Effector memory CD4-positive, alpha-beta T cell (primary cell): ENCODE data around the gene CLDN11.
A peak's percentile ranks its signal among the peaks of the same experiment; 100 is the strongest.

Experiments
- DNase-seq, 3 donors: peaks; one replicate each; pipeline ENCODE4 v3.0.0-alpha.2; 2020
- H3K27ac ChIP-seq: 2 replicates; pipeline ENCODE4 v1.7.0; 2013; ENCODE audit warnings: mild to moderate bottlenecking, low read length, moderate library complexity; ENCODE audit not compliant: insufficient read depth, poor library complexity, severe bottlenecking
- H3K27me3 ChIP-seq: replicated peaks from 2 replicates; pipeline ENCODE4 v1.7.0; 2013; ENCODE audit warnings: mild to moderate bottlenecking, low read length; ENCODE audit not compliant: insufficient read depth, control insufficient read depth, poor library complexity, severe bottlenecking
- H3K36me3 ChIP-seq: 2 replicates; pipeline ENCODE4 v1.7.0; 2013; ENCODE audit warnings: mild to moderate bottlenecking, low read length, moderate library complexity; ENCODE audit not compliant: control insufficient read depth, insufficient read depth
- H3K4me1 ChIP-seq: 2 replicates; pipeline ENCODE4 v1.7.0; 2013; ENCODE audit warnings: low read length, mild to moderate bottlenecking; ENCODE audit not compliant: control insufficient read depth, insufficient read depth, poor library complexity, severe bottlenecking
- H3K4me3 ChIP-seq: 2 replicates; pipeline ENCODE4 v1.7.0; 2013; ENCODE audit warnings: low read length, low read depth, mild to moderate bottlenecking; ENCODE audit not compliant: insufficient read depth, poor library complexity, severe bottlenecking
- H3K9me3 ChIP-seq: 2 replicates; pipeline ENCODE4 v1.7.0; 2013; ENCODE audit warnings: mild to moderate bottlenecking, low read length, moderate library complexity; ENCODE audit not compliant: control insufficient read depth

CLDN11 gene

DNA sequence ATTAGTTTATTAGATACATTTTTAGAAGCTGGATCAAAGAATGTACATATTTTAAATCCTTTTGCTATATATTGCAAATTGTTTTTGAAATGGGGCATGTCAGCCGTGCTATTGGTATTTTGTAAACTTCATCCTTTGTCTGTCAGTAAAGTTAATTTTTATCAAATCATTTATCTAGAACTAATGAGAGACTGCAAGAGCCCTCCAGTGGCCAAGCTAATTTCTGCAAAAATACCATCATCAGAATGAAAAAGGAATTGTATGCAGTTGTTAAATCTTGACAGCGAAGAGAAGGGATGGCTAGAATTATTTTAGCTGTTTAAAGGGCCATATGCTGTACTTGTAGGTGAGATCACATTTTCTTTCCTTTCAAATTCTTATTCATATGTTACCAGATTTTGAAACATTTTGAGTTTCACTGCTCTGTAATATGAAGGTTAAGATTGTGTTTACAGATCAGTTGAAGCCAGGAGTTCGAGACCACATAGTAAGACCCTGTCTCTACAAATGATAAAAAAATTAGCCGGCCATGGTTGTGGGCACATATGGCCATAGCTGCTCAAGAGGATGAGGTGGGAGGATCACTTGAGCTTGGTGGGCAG, 8.1 kb upstream of the CLDN11 start:
- no peaks in the 10 kb centered on the region for H3K36me3 ChIP-seq
- no peaks in the 10 kb centered on the region for H3K9me3 ChIP-seq
- no peak overlapping the region for H3K27ac ChIP-seq
- no peak for DNase-seq
- H3K4me3 ChIP-seq = no peak overlapping the region
- no peaks in the 10 kb centered on the region for H3K4me1 ChIP-seq
- H3K27me3 ChIP-seq = no peaks in the 10 kb centered on the region

DNA sequence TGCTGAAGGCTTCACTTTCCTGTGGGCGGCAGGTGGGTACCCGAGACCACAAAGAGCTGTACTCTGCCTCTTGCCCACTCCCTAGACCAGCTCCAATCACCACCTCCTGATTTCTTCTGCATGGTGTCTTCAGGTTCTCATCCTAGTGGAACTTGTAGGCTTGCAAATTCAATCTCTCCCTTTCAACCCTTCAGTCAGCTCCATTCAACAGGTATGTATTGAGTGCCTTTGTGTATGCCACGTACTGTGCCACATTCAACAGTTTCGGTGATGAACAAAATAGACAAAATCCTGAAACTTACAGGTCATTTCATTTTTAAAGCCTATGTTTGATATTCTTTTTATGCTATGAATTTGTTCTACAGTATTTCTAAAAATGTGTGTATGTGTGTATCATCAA, 5.4 kb upstream of the CLDN11 start:
- DNase-seq = no peak
- Histone ChIP-seq H3K36me3 (no peaks in the 10 kb centered on the region), H3K9me3 (no peaks in the 10 kb centered on the region), H3K4me3 (no peak overlapping the region), H3K27ac (no peak overlapping the region), H3K4me1 (peaks cover under 1% of the 10 kb centered on the region), H3K27me3 (peaks cover 2% of the 10 kb centered on the region)

DNA sequence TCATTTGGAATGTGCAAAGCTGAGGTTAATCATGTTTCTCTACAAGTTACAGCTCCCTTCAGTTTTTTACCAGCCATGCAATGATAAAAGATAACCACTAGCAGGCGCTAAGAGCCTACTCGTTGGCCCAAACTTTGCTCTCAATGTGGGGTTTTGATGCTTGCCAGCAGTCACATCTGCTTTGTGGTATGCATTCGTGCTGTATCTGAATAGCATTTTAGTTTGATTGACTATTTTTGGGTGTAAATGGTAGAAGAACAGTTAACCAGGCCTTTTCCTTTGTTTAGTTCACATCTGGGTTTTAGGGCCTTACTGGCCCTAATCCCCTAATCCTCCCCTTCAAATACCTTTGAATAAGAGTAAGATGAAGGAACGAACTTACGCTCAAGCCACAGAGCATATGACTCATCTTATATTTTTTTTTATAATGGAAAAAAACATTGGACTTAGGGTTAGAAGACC, 4.4 kb upstream of the CLDN11 start:
- no peaks in the 10 kb centered on the region for H3K36me3 ChIP-seq
- H3K27ac ChIP-seq = no peak overlapping the region
- peak in 1 of 3 donors; percentile 8 for DNase-seq
- no peaks in the 10 kb centered on the region for H3K9me3 ChIP-seq
- H3K27me3 ChIP-seq = peaks cover 11% of the 10 kb centered on the region
- H3K4me1 ChIP-seq = peaks cover 10% of the 10 kb centered on the region
- H3K4me3 ChIP-seq = no peak overlapping the region

DNA sequence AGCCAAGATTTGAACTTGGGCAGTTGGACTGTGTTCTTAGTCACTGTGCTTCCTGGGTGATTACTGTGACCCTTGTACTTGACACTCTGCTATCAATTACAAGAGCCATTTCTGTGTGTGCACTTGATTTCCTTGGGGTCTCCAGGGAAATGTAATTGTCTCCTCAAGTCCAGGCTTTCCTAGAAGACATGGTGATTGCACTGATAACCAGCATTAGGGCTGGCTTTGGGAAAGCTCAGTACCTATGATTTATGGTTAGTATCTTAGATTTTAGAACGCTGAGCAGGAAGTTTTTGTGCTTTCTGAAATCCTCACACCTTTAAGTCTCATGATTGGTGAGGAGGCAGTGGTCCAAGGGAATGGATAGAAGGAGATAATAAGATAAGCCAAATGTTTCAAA, 1.6 kb upstream of the CLDN11 start:
- DNase-seq = no peak
- Histone ChIP-seq H3K4me3 (no peak overlapping the region), H3K4me1 (peaks cover 19% of the 10 kb centered on the region), H3K27ac (no peak overlapping the region), H3K9me3 (no peaks in the 10 kb centered on the region), H3K36me3 (no peaks in the 10 kb centered on the region), H3K27me3 (peaks cover 24% of the 10 kb centered on the region)

DNA sequence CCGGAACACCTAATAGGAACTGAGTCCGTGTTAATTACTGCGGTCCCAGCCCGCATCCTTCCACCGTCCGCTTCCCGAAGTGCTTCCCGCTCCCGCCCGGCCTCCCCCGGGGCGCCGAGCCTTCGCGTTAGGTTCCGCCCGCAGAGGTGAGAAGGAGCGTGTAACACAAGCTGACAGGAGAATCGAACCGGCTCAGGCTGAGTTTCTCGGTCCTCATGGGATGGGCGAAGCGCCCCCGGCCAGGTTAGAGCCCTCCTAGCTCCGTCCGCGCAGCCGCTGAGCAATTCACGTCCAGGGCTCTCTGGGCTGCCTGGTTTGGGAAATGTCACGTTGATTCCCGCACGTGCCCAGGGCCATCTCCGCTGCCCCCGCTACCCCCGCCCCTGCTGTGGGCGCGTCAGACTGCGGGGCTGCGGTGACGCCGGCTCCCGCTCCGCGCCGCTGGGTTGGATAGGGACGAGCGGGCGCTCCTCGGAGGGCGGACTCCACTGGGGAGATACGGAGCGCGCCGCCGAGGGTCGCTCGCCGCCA, 954 bp downstream of the CLDN11 start:
- Histone ChIP-seq H3K27me3 (peaks cover 24% of the 10 kb centered on the region), H3K4me3 (peak overlapping the region; percentile 28), H3K36me3 (no peaks in the 10 kb centered on the region), H3K9me3 (no peaks in the 10 kb centered on the region), H3K4me1 (peaks cover 19% of the 10 kb centered on the region), H3K27ac (no peak overlapping the region)
- no peak for DNase-seq

DNA sequence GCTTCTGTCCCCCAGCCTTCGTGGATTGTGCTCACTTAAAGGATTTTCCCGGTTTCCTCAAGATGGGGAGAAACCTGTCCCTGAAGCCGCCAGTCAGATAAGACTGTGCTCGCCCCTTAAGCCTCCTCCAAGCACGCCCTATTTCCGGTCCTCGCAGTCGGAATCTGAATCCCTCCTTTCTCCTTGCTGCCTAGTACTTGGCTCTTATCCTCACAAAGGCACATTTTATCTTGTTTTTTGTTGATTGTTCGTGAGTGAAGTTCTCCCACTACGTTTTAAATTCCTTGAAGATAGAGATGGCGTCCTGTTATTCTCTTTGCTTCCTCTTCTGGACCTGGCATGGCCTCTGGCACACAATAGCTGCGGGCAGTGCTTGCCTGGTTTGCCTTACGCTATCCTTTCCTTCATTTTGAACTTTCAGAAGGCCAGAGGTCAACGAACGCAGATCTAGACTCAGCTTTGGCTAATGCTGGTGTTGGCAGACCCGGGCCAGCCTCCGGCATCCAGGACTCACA, 1.7 kb downstream of the CLDN11 start:
- Histone ChIP-seq H3K27me3 (peaks cover 24% of the 10 kb centered on the region), H3K4me1 (peaks cover 19% of the 10 kb centered on the region), H3K27ac (no peak overlapping the region), H3K4me3 (no peak overlapping the region), H3K9me3 (no peaks in the 10 kb centered on the region), H3K36me3 (no peaks in the 10 kb centered on the region)
- no peak for DNase-seq

DNA sequence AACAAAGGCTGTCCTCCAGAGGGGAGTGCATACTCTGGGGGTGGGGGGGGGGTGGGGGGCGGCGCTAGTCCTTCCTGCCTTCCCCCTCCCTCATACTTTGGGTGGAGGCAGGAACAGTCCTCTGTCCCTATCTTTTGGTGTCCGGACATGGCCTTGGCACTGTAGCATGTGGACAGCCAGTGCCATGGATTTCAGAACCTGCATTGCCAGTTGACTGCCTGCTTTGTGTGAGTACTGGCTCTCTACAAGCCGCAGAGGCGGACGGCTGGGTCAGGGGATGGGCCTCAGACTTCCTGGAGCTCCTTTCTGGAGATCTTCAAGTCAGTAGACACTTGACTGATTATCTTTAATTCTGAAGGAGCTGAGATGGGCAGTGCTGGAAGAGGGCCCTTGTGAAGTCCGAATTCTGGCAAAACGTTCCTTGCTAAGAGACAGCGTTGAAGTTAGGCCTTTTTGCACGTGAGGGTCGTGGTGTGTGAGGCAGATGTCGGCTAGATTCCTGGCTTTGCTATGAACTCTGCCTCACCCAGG, 2.5 kb downstream of the CLDN11 start:
- Histone ChIP-seq H3K36me3 (no peaks in the 10 kb centered on the region), H3K4me3 (no peak overlapping the region), H3K4me1 (peaks cover 19% of the 10 kb centered on the region), H3K27me3 (peaks cover 24% of the 10 kb centered on the region), H3K9me3 (no peaks in the 10 kb centered on the region), H3K27ac (no peak overlapping the region)
- DNase-seq = no peak

DNA sequence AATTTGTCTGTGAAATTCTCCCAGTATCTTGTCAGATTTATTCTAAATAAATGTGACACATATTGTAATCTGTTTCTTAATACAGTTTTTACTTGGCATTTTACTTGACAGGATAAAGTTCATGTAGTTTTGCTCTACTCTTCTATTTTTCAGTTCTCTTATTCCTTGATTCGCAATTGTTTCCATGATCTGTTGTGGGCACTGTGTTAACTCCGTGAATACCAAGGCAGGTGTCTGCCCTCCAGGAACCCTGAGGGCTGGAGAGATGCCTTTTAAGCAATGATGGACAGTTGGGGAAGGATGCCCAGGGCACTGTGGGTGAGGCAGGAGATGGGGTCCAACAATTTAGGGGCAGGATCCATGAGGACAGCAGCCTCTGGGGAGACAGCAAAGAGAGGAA, 3.1 kb downstream of the CLDN11 start:
- Histone ChIP-seq H3K27ac (no peak overlapping the region), H3K9me3 (no peaks in the 10 kb centered on the region), H3K36me3 (no peaks in the 10 kb centered on the region), H3K27me3 (peaks cover 24% of the 10 kb centered on the region), H3K4me3 (no peak overlapping the region), H3K4me1 (peaks cover 19% of the 10 kb centered on the region)
- no peak for DNase-seq

DNA sequence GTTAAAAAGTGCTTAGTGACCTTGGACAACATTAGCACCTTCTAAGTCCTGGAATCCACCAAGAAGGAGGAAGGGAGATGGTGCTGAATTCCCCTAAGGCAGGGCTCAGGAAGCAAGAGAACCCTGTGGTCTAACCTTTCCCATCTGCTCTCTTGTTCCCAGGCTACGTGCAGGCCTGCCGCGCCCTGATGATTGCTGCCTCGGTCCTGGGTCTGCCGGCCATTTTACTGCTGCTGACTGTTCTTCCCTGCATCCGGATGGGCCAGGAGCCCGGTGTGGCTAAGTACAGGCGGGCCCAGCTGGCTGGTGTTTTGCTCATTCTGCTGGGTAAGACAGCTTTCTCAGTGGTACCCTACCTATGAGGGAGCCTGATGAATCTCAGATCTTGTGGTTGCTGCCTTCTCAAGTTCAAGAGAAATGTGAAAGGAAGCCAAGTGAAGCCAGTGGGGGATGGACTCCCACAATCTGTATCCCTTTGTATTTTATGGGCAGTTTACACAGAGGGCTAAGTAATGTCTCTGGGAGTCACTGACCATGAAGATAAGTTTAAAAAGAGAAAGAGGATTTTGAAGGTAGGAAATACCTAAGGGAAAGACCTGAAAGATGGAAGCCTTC, 4.4 kb downstream of the CLDN11 start:
- Histone ChIP-seq H3K27me3 (peaks cover 24% of the 10 kb centered on the region), H3K36me3 (no peaks in the 10 kb centered on the region), H3K4me1 (peaks cover 19% of the 10 kb centered on the region), H3K9me3 (no peaks in the 10 kb centered on the region), H3K27ac (no peak overlapping the region), H3K4me3 (no peak overlapping the region)
- no peak for DNase-seq

DNA sequence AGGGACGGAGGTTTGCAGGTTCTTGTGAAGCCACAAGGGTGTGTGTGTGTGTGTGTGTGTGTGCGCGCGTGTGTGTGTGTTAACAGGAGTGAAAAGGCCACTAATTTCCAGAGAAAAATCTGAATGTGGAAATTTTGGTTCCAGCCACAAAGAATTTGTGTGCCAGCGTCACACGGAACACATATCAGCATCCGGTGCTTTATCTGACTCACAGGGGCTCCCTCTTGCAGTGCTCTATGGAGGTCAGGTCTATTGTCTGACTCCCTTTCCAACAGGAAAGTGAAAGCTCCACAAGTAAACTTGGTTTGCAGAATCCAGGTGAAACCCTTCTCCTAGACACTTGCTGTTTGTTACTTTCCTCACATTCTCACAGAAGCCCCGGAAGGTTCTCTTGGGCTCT, 6.2 kb downstream of the CLDN11 start:
- peaks cover 2% of the 10 kb centered on the region for H3K4me1 ChIP-seq
- H3K4me3 ChIP-seq = no peak overlapping the region
- DNase-seq = no peak
- H3K36me3 ChIP-seq = no peaks in the 10 kb centered on the region
- no peak overlapping the region for H3K27ac ChIP-seq
- no peaks in the 10 kb centered on the region for H3K9me3 ChIP-seq
- peaks cover 7% of the 10 kb centered on the region for H3K27me3 ChIP-seq
